Activated CD8-positive, alpha-beta memory T cell treated with anti-CD3 and anti-CD28 coated beads, Interleukin-2, amount 10 ng/mL, durations not matched to agents 7 days and 5 days (primary cell): ENCODE measurements around the gene SH3TC1. TPM values are rescaled to one million over a fixed set of nuclear protein-coding genes. Genes with fewer than 3 reads are reported as not detected.

Source experiments
- ATAC-seq: fragments of 150-1000 bp; cut with Tn5 transposase; one replicate; pipeline ENCODE4 v1.10.0; 2021; ENCODE audit warnings: moderate library complexity
- CTCF ChIA-PET: fragments of 350-600 bp; sonication (Branson Sonifier 250); formaldehyde crosslinking; loops from one replicate; lab custom pipeline; 2021; ENCODE audit warnings: antibody characterized with exemption; lab: Charles Lee
- DNase-seq: peaks from one replicate; pipeline ENCODE4 v3.0.0-alpha.2; 2020
- H3K27ac Mint-ChIP-seq: one replicate; pipeline ENCODE4 v1.8.0; 2021; ENCODE audit warnings: mild to moderate bottlenecking, mixed read lengths
- H3K27me3 Mint-ChIP-seq: one replicate; pipeline ENCODE4 v1.8.0; 2021; ENCODE audit warnings: mixed read lengths
- H3K36me3 Mint-ChIP-seq: one replicate; pipeline ENCODE4 v1.8.0; 2021; ENCODE audit warnings: mild to moderate bottlenecking, mixed read lengths
- H3K4me1 Mint-ChIP-seq: one replicate; pipeline ENCODE4 v1.8.0; 2021; ENCODE audit warnings: mixed read lengths
- H3K4me3 Mint-ChIP-seq: one replicate; pipeline ENCODE4 v1.8.0; 2021; ENCODE audit warnings: mild to moderate bottlenecking, moderate library complexity, mixed read lengths
- H3K9me3 Mint-ChIP-seq: one replicate; pipeline ENCODE4 v1.8.0; 2022; ENCODE audit warnings: low read depth, mixed read lengths
- total RNA-seq, 2 experiments: library from RNA; stranded (reverse); gene quantifications; one replicate each; pipeline ENCODE4 v1.2.3, GENCODE V29; 2021

Gene SH3TC1
- total RNA-seq, 2 experiments from 2014 or later, result 6.0 to 10.7 TPM

GRCh38 chr4:8177956-8178355 is 21.1 kb upstream of the SH3TC1 start:
- no peak for DNase-seq
- CTCF ChIA-PET, result interaction anchor here (1.2 kb wide), 1 partner anchor 21 kb away, joined by 3 read pairs; the partner anchor contains the start of gene SH3TC1
- no peak overlapping the region for H3K4me3 Mint-ChIP-seq

GRCh38 chr4:8179074-8179473 is 20.0 kb upstream of the SH3TC1 start:
- Mint-ChIP-seq H3K27me3 (no peaks in the 10 kb centered on the region), H3K27ac (no peak overlapping the region), H3K9me3 (no peaks in the 10 kb centered on the region), H3K4me3 (no peak overlapping the region), H3K36me3 (no peaks in the 10 kb centered on the region), H3K4me1 (no peaks in the 10 kb centered on the region)
- ATAC-seq (no peak), DNase-seq (no peak)
- CTCF ChIA-PET, result interaction anchor here (1.1 kb wide), 1 partner anchor 20 kb away, joined by 3 read pairs; the partner anchor contains the start of gene SH3TC1

More at GRCh38 chr4:8177956-8178355, 21.1 kb upstream of the SH3TC1 start:
- Mint-ChIP-seq H3K27ac (no peak overlapping the region), H3K27me3 (no peaks in the 10 kb centered on the region), H3K9me3 (no peaks in the 10 kb centered on the region), H3K36me3 (no peaks in the 10 kb centered on the region), H3K4me1 (no peaks in the 10 kb centered on the region)
- no peak for ATAC-seq

DNA sequence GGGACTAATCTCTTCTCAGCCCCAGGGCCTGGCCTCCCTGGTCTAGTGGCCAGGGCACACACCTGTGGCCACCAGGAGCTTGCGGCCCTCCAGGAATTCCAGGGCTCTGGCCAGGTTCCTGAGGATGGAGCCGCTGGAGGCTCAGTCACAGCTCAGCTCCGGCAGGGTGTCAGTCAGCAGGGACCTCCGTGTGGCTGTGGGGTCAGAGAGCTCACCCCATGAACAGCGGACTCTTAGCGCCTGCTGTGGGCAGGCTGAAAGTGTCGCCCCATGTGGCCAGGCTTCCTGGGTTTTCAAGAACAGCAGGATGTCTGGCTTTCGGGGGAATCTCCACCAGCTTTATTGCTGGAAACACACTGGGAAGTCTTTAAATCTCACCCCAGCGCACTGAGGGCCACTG is 19.3 kb upstream of the SH3TC1 start:
- ATAC-seq (no peak), DNase-seq (no peak)
- H3K4me3 Mint-ChIP-seq, result no peak overlapping the region
- H3K9me3 Mint-ChIP-seq, result no peaks in the 10 kb centered on the region
- no peak overlapping the region for H3K27ac Mint-ChIP-seq
- H3K4me1 Mint-ChIP-seq, result no peaks in the 10 kb centered on the region
- no peaks in the 10 kb centered on the region for H3K36me3 Mint-ChIP-seq
- CTCF ChIA-PET, result interaction anchor here (1.1 kb wide), 1 partner anchor 19 kb away, joined by 3 read pairs; the partner anchor contains the start of gene SH3TC1
- H3K27me3 Mint-ChIP-seq, result no peaks in the 10 kb centered on the region

DNA sequence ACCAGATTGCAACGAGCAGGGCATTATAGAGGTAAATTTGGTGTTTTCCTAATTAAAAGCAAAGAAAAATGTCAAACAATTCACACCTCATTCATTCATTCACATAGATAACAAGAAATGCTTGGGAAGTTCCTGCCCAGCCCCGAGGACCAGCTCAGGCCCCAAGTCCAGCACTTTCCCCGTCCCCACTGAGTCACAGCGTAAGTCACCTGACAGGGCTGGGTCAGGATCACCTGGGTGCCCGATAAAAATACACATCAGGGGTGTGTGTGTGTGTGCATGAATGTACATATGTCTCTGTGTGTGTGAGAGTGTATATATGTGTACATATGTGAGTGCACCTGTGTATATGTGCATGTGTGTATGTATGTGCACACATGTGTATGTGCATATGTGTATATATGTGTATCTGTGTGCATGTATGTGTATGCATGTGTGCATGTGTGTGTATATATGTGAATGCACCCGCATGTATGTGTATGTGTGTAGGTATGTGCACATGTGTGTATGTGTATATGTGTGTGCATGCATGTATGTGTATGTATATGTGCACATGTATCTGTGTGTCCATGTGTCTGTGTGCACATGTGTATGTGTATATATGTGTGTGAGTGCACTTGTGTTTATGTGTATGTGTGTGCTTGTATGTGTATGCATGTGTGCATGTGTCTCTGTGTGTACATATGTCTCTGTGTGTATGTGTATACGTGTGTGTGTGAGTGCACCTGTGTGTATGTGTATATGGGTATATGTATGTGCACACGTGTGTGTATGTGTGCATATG is 18.6 kb upstream of the SH3TC1 start:
- CTCF ChIA-PET, result interaction anchor here (1.1 kb wide), 1 partner anchor 19 kb away, joined by 3 read pairs; the partner anchor contains the start of gene SH3TC1
- H3K4me1 Mint-ChIP-seq, result no peaks in the 10 kb centered on the region
- no peak for DNase-seq
- ATAC-seq, result no peak
- H3K27ac Mint-ChIP-seq, result no peak overlapping the region
- no peaks in the 10 kb centered on the region for H3K36me3 Mint-ChIP-seq
- no peaks in the 10 kb centered on the region for H3K9me3 Mint-ChIP-seq
- H3K4me3 Mint-ChIP-seq, result no peak overlapping the region
- no peaks in the 10 kb centered on the region for H3K27me3 Mint-ChIP-seq

DNA sequence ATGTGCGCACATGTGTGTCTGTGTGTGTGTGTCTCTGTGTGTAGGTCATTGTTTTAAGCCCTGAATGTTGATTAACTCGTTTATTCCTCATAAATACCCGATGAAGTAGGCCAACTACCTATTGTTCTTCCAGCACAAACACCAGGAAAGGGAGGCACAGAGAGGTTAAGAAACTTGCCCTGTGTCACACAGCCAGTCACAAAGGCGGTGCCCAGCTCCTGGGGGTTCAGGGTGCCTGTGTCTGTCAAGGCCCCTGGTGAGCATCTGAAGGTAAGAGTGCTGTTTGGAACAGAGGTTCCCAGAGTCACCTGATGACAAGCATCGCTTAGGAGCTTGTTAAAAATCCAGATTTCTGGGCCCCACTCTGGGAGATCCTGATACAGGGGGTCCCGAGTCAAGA is 18.0 kb upstream of the SH3TC1 start:
- H3K4me3 Mint-ChIP-seq, result no peak overlapping the region
- H3K27me3 Mint-ChIP-seq, result no peaks in the 10 kb centered on the region
- H3K27ac Mint-ChIP-seq, result no peak overlapping the region
- no peaks in the 10 kb centered on the region for H3K36me3 Mint-ChIP-seq
- no peaks in the 10 kb centered on the region for H3K9me3 Mint-ChIP-seq
- H3K4me1 Mint-ChIP-seq, result no peaks in the 10 kb centered on the region
- ATAC-seq (no peak), DNase-seq (no peak)
- CTCF ChIA-PET, result no interaction called here

- DNase-seq, result no peak
- no peak for ATAC-seq
- H3K9me3 Mint-ChIP-seq, result no peaks in the 10 kb centered on the region
These were observed 17.2 kb upstream of the SH3TC1 start for GRCh38 chr4:8181844-8182243.

DNA sequence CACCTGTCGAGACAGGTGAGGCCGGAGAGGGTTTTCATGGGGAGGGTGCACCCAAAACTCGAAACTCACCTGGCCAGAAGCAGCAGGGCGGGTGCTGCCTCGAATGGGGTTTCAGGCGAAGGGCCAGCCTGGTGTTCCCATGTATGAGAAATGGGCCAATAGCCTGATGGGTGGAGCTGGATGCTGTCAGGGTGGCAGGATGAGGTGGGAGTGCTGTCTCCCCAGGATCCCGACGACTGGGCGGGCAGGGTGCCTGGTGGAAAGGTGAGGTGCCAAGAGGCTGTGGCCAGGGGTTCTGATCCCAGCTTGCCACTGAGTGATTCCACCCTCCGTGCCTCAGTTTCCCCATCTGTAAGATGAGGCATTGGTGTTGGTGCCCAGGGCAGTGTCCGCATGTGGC is 16.8 kb upstream of the SH3TC1 start:
- no peaks in the 10 kb centered on the region for H3K36me3 Mint-ChIP-seq
- H3K27ac Mint-ChIP-seq, result no peak overlapping the region
- no peaks in the 10 kb centered on the region for H3K4me1 Mint-ChIP-seq
- ATAC-seq (no peak), DNase-seq (no peak)
- CTCF ChIA-PET, result no interaction called here
- H3K4me3 Mint-ChIP-seq, result no peak overlapping the region
- H3K27me3 Mint-ChIP-seq, result no peaks in the 10 kb centered on the region
- H3K9me3 Mint-ChIP-seq, result no peaks in the 10 kb centered on the region

More at GRCh38 chr4:8181844-8182243, 17.2 kb upstream of the SH3TC1 start:
- H3K36me3 Mint-ChIP-seq, result no peaks in the 10 kb centered on the region
- no peak overlapping the region for H3K4me3 Mint-ChIP-seq
- H3K4me1 Mint-ChIP-seq, result no peaks in the 10 kb centered on the region
- H3K27me3 Mint-ChIP-seq, result no peaks in the 10 kb centered on the region
- H3K27ac Mint-ChIP-seq, result no peak overlapping the region
- CTCF ChIA-PET, result no interaction called here

- no peaks in the 10 kb centered on the region for H3K36me3 Mint-ChIP-seq
- ATAC-seq (no peak), DNase-seq (no peak)
- CTCF ChIA-PET, result no interaction called here
- no peaks in the 10 kb centered on the region for H3K4me1 Mint-ChIP-seq
- no peaks in the 10 kb centered on the region for H3K9me3 Mint-ChIP-seq
- no peak overlapping the region for H3K4me3 Mint-ChIP-seq
- no peaks in the 10 kb centered on the region for H3K27me3 Mint-ChIP-seq
- H3K27ac Mint-ChIP-seq, result no peak overlapping the region
These were observed 16.0 kb upstream of the SH3TC1 start for GRCh38 chr4:8182858-8183725.

- no peaks in the 10 kb centered on the region for H3K27me3 Mint-ChIP-seq
- no peaks in the 10 kb centered on the region for H3K36me3 Mint-ChIP-seq
- H3K9me3 Mint-ChIP-seq, result no peaks in the 10 kb centered on the region
- no peak overlapping the region for H3K4me3 Mint-ChIP-seq
- no peak overlapping the region for H3K27ac Mint-ChIP-seq
- no peaks in the 10 kb centered on the region for H3K4me1 Mint-ChIP-seq
- DNase-seq (no peak), ATAC-seq (no peak)
- CTCF ChIA-PET, result no interaction called here
These were observed 15.0 kb upstream of the SH3TC1 start for GRCh38 chr4:8184061-8184460.

DNA sequence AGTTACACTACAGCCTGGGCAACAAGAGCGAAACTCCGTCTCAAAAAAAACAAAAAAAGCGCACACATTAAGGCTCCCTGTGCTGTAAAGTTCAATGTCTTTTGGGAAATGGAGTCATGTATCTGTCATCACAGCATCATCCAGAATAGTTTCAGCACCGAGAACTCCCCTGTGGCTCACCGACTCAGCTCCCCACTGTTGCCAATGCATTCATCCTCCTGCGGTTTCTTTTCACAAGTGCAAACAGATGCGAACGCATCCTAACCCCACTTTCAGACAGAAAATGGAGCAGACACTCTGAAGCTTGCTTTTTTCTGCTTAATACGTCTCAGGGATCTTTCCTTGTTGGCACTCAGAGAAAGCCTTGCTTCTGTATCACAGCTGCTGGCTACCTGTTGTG is 13.8 kb upstream of the SH3TC1 start:
- CTCF ChIA-PET, result interaction anchor here (1.1 kb wide), 1 partner anchor 8 kb away, joined by 3 read pairs; no protein-coding TSS in a partner anchor
- Mint-ChIP-seq H3K4me1 (no peaks in the 10 kb centered on the region), H3K9me3 (no peaks in the 10 kb centered on the region), H3K27ac (no peak overlapping the region), H3K4me3 (no peak overlapping the region), H3K36me3 (no peaks in the 10 kb centered on the region), H3K27me3 (no peaks in the 10 kb centered on the region)
- no peak for DNase-seq
- ATAC-seq, result no peak

DNA sequence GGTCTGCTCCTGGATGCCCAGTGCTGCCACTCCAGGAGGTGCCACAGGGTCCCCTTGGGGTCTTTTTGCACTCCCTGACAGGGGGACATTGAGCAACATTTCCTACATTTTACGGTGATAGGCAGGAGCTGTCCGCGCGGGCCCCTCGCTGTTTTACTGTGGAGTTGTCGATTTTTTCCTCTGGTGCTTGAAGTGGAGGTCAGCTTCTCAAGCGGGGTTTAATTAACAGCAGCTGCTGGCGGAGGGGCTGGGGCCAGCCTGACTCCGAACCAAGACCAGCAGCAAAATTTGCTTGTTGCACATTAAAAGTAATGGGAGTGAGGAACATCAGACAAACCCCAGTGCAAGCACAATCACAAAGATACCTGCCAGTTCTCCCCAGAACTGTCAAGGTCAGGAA is 13.2 kb upstream of the SH3TC1 start:
- Mint-ChIP-seq H3K27ac (no peak overlapping the region), H3K36me3 (no peaks in the 10 kb centered on the region), H3K4me1 (no peaks in the 10 kb centered on the region), H3K9me3 (no peaks in the 10 kb centered on the region), H3K27me3 (no peaks in the 10 kb centered on the region), H3K4me3 (no peak overlapping the region)
- ATAC-seq (no peak), DNase-seq (no peak)
- CTCF ChIA-PET, result interaction anchor here (1.1 kb wide), 1 partner anchor 9 kb away, joined by 3 read pairs; no protein-coding TSS in a partner anchor

GRCh38 chr4:8188085-8188484 is 11.0 kb upstream of the SH3TC1 start:
- Mint-ChIP-seq H3K27ac (no peak overlapping the region), H3K9me3 (no peaks in the 10 kb centered on the region), H3K36me3 (no peaks in the 10 kb centered on the region), H3K27me3 (no peaks in the 10 kb centered on the region), H3K4me3 (no peak overlapping the region), H3K4me1 (peaks cover 5% of the 10 kb centered on the region)
- DNase-seq (no peak), ATAC-seq (no peak)
- CTCF ChIA-PET, result no interaction called here

DNA sequence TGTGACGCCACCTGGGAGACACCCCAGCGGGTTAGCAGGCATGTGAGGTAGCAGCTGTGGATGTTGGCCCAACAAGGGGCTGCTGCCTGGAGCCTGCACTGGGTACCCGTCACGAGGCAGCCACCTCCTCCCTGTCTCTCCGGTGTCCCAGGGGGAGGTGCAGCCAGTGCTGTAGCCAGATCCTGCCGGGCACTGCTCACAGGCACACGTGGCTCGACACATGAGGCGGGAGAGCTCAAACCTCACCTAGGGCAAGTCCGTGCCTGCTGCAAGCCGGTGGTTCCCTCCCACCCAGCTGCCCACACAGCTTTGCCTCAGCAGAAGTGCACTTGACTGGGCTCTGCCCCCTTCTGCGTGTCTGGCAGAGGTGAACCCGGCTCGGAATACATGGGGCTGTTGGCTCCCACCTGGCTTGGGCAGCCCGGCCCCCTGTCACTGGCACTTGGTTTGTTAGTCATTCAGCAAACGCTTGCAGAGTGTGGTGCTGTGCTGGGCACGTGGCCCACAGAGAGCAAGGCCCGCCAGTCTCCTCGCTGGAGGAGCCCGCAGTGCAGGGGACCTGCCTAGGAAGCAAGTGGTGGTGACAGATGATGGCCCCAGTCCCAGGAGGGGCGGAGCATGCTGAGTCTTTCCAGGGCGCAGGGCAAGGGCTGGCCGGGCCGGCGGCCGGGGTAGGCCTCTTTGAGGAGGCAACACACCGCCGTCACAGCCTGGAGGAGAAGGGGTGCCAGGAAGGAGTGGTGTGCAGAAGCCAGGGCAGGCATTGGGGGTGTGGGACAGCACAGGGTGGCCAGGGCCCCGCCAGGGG is 10.1 kb upstream of the SH3TC1 start:
- Mint-ChIP-seq H3K9me3 (no peaks in the 10 kb centered on the region), H3K4me1 (peaks cover 8% of the 10 kb centered on the region), H3K4me3 (no peak overlapping the region), H3K27me3 (peaks cover 3% of the 10 kb centered on the region), H3K27ac (no peak overlapping the region), H3K36me3 (no peaks in the 10 kb centered on the region)
- DNase-seq, result no peak
- ATAC-seq, result no peak
- CTCF ChIA-PET, result interaction anchor here (0.7 kb wide), 1 partner anchor 10 kb away, joined by 3 read pairs; the partner anchor contains the start of gene SH3TC1
